GM10248 (cell line): ENCODE measurements around the gene FGF14.

Experiments
- CTCF ChIA-PET: fragments of 300-600 bp; sonication (Branson Sonifier 250); formaldehyde crosslinking; extraction: SDS; loops from one replicate; lab custom pipeline; 2021; ENCODE audit warnings: antibody characterized with exemption; lab: Yijun Ruan, JAX
- POLR2A ChIA-PET: fragments of 350-650 bp; sonication (Branson Sonifier 250); formaldehyde crosslinking; extraction: SDS; loops from one replicate; lab custom pipeline; 2020; ENCODE audit warnings: antibody characterized with exemption; lab: Yijun Ruan, JAX
- DNase-seq: peaks from one replicate; pipeline ENCODE4 v3.0.0; 2012; ENCODE audit errors: extremely low spot score
- TF ChIP-seq, protein P1 (sequence below): IDR thresholded peaks from 2 replicates; pipeline ENCODE4 v1.5.1; 2012; ENCODE audit warnings: mild to moderate bottlenecking, low read depth; ENCODE audit errors: extremely low read depth, missing control alignments, control extremely low read depth

Gene FGF14

DNA sequence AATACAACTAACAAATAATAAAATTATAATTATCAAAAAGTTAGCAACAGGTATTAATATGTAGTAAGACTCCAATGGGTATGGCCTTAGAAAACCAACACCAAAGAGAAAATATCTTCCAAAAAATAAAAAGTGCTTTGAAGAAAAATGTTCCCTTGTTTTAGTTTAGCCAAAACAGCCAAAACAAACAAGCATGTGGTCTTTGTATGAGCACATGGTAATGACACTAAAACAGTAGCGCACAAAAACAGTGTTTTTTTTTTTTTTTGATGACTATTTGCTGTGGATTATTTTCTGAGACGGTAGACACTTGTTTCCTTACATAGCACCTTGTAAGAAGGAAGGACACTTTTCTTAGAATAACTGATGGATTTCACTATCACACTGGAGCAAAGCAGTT is 490.1 kb downstream of the FGF14 start:
- no peak for DNase-seq
- CTCF ChIA-PET = no interaction called here
- TF ChIP-seq, protein P1, sequence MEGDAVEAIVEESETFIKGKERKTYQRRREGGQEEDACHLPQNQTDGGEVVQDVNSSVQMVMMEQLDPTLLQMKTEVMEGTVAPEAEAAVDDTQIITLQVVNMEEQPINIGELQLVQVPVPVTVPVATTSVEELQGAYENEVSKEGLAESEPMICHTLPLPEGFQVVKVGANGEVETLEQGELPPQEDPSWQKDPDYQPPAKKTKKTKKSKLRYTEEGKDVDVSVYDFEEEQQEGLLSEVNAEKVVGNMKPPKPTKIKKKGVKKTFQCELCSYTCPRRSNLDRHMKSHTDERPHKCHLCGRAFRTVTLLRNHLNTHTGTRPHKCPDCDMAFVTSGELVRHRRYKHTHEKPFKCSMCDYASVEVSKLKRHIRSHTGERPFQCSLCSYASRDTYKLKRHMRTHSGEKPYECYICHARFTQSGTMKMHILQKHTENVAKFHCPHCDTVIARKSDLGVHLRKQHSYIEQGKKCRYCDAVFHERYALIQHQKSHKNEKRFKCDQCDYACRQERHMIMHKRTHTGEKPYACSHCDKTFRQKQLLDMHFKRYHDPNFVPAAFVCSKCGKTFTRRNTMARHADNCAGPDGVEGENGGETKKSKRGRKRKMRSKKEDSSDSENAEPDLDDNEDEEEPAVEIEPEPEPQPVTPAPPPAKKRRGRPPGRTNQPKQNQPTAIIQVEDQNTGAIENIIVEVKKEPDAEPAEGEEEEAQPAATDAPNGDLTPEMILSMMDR = no peak
- POLR2A ChIA-PET = no interaction called here

GRCh38 chr13:101903890-101904289 is 498.0 kb downstream of the FGF14 start:
- TF ChIP-seq, protein P1 = no peak
- POLR2A ChIA-PET = no interaction called here
- CTCF ChIA-PET = interaction anchor here (1.4 kb wide), 1 partner anchor 12 kb away, joined by 3 read pairs; no protein-coding TSS in a partner anchor
- DNase-seq = no peak

DNA sequence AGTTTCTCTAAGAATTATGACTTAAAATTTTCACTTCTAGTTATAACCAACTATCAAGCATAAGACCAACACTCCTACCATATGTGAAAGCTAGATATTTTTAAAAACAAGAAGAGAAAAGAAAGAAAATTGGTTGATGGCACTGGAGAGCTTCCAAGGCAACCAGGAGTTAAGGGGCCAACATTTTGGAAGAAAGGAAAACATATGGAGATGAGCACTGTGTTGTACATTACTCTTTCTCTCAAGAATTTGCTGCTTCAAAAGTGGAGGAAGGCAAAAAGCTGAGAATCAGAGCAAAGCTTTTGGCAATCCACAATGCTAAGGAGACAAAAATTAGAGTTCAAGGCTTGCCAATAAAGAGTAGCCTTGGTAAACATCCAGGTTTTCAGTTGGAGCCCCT is 503.2 kb downstream of the FGF14 start:
- ChIA-PET CTCF (interaction anchor here (1.6 kb wide), 1 partner anchor 15 kb away, joined by 4 read pairs; no protein-coding TSS in a partner anchor), POLR2A (no interaction called here)

GRCh38 chr13:101896541-101896940 is 505.3 kb downstream of the FGF14 start:
- POLR2A ChIA-PET = no interaction called here
- TF ChIP-seq, protein P1 = no peak
- CTCF ChIA-PET = no interaction called here
- no peak for DNase-seq

More for the DNA sequence above, 503.2 kb downstream of the FGF14 start:
- TF ChIP-seq, protein P1 = no peak
- no peak for DNase-seq

DNA sequence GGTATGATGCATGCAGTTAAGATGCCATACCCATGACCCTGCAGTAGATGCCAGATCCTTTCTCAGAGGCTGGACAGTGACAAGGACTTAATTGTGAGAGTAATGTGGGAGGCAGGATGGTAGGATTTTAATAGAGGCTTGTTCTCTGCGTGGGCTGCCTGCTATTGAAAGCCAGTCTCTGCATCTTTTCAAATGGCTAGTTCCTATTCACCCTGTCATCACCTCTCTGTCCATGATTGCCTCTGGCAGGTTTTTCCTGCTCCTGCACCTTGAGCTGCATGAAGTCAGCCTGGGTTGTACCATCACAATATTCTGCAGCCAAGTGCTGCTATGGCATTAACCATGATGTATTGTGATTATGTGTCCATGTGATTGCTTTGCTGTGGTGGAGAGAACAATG is 508.8 kb downstream of the FGF14 start:
- DNase-seq = no peak
- CTCF ChIA-PET = interaction anchor here (1.3 kb wide), 1 partner anchor 10 kb away, joined by 3 read pairs; no protein-coding TSS in a partner anchor
- TF ChIP-seq, protein P1 = no peak
- POLR2A ChIA-PET = no interaction called here

GRCh38 chr13:101892296-101892695 is 509.6 kb downstream of the FGF14 start:
- TF ChIP-seq, protein P1 = no peak
- ChIA-PET POLR2A (no interaction called here), CTCF (interaction anchor here (1.3 kb wide), 1 partner anchor 11 kb away, joined by 3 read pairs; no protein-coding TSS in a partner anchor)
- DNase-seq = no peak
